ENCODE measurements around the gene RAB10. TPM values are rescaled to one million over a fixed set of nuclear protein-coding genes. Genes with fewer than 3 reads are reported as not detected.

Gene RAB10
- total and polyA plus RNA-seq, 9 of the 15 experiments (the other 6 are each of a cell fraction or from before 2014, with no cell fraction given): 25.1 to 214 (median 157) TPM

- Histone ChIP-seq H3K4me3 (no peak overlapping the region), H3K9me3 (replicated peaks; ENCODE audit: control insufficient read depth, insufficient read depth, low read depth, low read length) (no peaks in the 10 kb centered on the region), H4K20me1 (replicated peaks; ENCODE audit: control insufficient read depth, insufficient read depth, low read length) (no peaks in the 10 kb centered on the region), H3K79me2 (ENCODE audit: control insufficient read depth, insufficient read depth, low read length) (no peaks in the 10 kb centered on the region), H3K36me3 (ENCODE audit: control insufficient read depth, insufficient read depth, low read length) (peaks cover 13% of the 10 kb centered on the region; the same call in 2 of the 3 replicates), H3K27me3 (ENCODE audit: control insufficient read depth in 2 of 2, insufficient read depth in 2 of 2, low read length in 2 of 2) (no peaks in the 10 kb centered on the region), H2AFZ (ENCODE audit: low read depth, low read length) (no peak overlapping the region), H3K4me1 (replicated peaks in 1 of 2; ENCODE audit: control insufficient read depth in 2 of 2, insufficient read depth in 2 of 2, low read length in 2 of 2) (peaks cover 5 to 13% of the 10 kb centered on the region in 2 experiments; a peak in 3 of 5 replicates), H3K9ac (ENCODE audit: insufficient read depth in 1 of 2, low read depth in 2 of 2, low read length in 2 of 2) (no peak overlapping the region), H3K4me2 (ENCODE audit: insufficient read depth, low read length) (no peak overlapping the region), H3K9me1 (ENCODE audit: control insufficient read depth, insufficient read depth, low read length) (no peaks in the 10 kb centered on the region), H3K27ac (ENCODE audit: extremely low read depth, low read depth, low read length) (no peak overlapping the region)
- intact Hi-C loops (cut with micrococcal nuclease) (no loop called here), in situ Hi-C loops (cut with MboI) (no loop called here)
- FAIRE-seq (no peak), DNase-seq (ENCODE audit: extremely low read depth in 1 of 4, low spot score in 3 of 4) (no peak), ATAC-seq (no peak)
- 92% methylated on average over 18 of the region's 18 CpGs for WGBS (ENCODE audit: insufficient coverage, low coverage, missing lambda C conversion rate)
- no TSS peak for BruUV-seq (replicated peaks)
- ChIA-PET CTCF (ENCODE audit: low intra/inter-chr PET ratio) (interaction anchor here (0.9 kb wide), 1 partner anchor 290 kb away, joined by 3 read pairs; no protein-coding TSS in a partner anchor), POLR2A (interaction anchor here (0.9 kb wide), 1 partner anchor 101 kb away, joined by 3 read pairs; no protein-coding TSS in a partner anchor)
- no peak for TF ChIP-seq ZNF436 (CRISPR knock-in tag; IDR thresholded peaks at IDR 0.05)
- peak; percentile 92 for TF ChIP-seq PRDM10 (IDR thresholded peaks at IDR 0.05; ENCODE audit: partially characterized antibody)
- TF ChIP-seq ZBTB33 (CRISPR knock-in tag; IDR thresholded peaks at IDR 0.05): peak; percentile 66
- no peak for TF ChIP-seq DNMT1 (IDR thresholded peaks at IDR 0.05)
- TF ChIP-seq MEF2A (IDR thresholded peaks at IDR 0.05; ENCODE audit: control insufficient read depth, low read depth, low read length): peak; percentile 24; the same call in 1 of the 2 replicates
- TF ChIP-seq POLR2G (IDR thresholded peaks at IDR 0.05; ENCODE audit: low read depth, low read length): peak; percentile 66
Measured at GRCh38 chr2:26141145-26141769, 107.4 kb downstream of the RAB10 start.
